Left renal pelvis (tissue), 4 donors: ENCODE measurements around the gene CES1. TPM values are rescaled to one million over a fixed set of nuclear protein-coding genes. Genes with fewer than 3 reads are reported as not detected.
"Not testable (repeated sequence)": the region's sequence is repeated elsewhere in the genome, so short reads cannot be mapped to it uniquely, and the experiment has no call there.

Experiments
- DNase-seq, 4 donors: peaks; one replicate each; pipeline ENCODE4 v3.0.0-alpha.2; 2013; ENCODE audit warnings: low read depth in 4 of 4, low spot score in 3 of 4
- polyA plus RNA-seq, 4 donors: library from polyadenylated mRNA; unstranded; fragments of 120-200 nt; gene quantifications; one replicate each; pipeline ENCODE4 v1.2.1, GENCODE V29; 2013; ENCODE audit not compliant: insufficient read length in 4 of 4

Gene CES1
- 10 to 100 TPM in 1 of 4 donors, 1 to 10 TPM in 3; 2.1 to 35.8 (median 2.4) TPM for polyA plus RNA-seq

DNA sequence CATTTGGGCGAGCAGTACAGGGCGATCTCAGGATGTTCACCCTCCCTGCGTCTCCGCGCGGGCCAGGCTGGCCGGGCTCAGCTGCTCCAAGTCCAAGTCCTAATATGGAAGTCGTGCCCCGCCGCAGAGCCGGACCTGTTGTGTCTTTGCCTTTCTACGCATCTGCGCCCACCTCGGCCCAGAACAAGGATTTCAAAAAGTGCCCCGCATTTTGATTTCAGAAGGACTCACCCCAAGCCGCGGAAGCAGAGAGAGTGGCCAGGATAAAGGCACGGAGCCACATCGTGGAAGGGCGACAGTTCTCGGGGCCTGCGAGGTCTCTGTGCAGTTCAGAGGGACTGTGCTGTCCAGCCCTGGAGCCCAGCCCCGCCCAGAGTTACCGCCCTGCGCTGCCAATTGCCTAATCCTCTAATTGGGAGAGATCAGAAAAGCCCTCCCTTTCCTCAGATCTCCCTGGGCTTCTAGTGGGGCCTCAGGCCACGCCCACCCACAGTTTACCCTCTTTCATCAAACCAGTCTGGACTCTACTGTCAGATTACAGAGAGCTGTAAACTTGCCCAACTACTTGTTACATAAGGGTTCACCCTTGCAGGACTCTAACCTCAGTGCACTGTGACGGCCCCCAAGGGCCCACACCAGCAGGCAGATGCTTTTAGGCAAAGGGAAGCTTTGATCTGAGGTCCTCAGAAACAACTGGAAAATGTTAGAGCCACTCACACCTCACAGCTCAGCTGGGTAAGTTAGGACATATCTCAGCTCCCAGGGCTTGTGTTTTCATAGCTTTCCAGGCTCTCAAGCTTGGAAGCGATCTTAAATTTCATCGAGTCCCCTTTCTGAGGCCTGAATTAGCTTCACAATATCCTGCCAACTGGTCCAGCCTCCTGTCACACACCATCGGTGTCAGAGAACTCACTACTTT lies at the start of gene CES1:
Gene CES1, minus strand, starts transcription at position 324 of the 919 bp plus-strand sequence. Its CDS starts 41 bp downstream, at position 283.
- DNase-seq: peak in 1 of 4 donors; percentile 5

DNA sequence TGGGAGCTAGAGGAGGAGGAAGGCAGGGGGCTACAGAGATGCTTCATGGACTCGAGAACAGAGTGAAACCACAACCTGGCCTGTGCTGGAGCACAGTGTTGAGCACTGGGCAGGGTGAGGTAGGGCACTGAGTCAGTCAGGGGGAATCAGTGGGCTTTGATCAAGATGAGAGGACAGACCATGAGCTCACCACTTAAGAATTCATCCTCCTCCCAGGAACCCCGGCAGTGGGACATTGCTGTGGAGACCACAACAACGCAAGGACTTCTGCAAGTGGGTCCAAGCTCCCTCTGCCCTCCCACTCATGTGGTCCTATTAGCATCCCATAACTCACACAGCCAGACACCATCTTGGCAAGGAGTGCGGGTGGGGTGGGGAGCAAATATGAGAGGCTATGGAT lies 44.0 kb upstream of the CES1 start:
- DNase-seq: no peak

DNA sequence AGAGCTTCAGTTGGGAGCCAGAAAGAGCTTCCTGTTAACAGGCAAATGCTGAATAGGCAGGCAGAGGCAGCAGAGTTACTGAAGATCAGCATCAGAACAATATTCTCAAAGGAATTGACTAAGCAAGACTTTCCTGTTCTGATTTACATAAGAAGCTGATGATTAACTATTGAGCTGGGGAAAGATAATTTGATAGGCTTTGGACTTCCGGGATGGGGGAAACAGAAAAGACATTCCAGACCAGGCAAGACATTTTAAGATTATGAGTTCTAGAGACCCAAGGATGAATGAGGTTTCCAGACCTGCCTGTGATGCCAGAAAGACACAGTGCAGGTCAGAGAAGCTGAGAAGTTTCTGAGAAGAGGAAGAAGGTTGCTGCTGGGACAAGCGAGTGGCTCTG lies 42.4 kb upstream of the CES1 start, which contains the start of gene CES5A:
Gene CES5A, minus strand, starts transcription at position 101 of the 400 bp plus-strand sequence. CDS start 152 bp downstream, outside the sequence.
- no peak for DNase-seq

GRCh38 chr16:55873122-55873521 lies 40.2 kb upstream of the CES1 start:
- no peak for DNase-seq

DNA sequence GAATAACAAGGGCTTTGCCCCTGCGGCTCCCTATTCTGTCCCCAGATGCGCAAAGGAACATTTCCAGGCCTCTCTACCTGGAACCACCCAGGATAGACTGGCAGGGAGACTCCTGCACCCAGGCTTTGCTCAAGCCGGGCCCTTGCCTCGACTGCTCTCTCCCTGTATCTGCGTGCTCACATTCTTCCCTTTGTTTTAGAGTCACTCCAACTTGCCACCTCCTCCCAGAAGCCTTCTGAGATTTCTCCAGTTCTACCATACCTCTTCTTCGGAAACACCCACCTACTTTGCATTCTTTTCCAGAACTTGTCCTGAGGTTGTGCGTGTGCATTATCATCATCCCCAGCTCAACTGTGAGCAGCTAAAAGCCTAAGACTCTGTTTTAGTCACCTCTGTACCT lies 39.2 kb upstream of the CES1 start:
- DNase-seq: no peak

DNA sequence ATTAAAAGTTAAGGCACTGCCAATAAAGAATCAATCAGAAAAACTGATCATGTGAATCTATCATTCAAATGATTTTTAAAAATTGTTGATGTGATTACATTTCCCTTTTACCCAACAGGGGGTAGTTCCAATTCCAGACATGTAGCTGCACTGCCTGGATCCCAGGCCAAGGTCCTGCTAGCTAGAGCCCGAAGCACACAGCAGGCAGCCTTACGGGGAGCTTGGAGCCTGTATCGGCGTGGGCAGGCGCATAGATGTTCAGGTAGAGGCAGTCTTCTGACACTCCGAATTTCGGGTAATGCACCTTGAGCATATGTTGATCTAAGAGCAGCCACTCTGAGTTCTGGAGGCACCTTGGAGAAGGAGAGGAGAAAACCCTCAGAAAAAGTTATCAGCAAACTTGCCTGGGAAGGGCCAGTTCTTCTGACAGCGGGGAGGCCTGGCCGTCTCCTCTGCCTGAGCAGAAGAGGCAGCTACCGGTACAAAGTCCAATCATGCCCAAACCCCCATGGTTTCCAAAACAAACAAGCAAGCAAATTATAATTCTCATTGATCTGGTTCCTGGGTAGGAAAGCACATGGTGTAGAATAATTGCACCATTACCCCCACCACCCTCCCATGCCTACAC lies 38.6 kb upstream of the CES1 start:
- DNase-seq: no peak

GRCh38 chr16:55868980-55869379 lies 36.1 kb upstream of the CES1 start:
- no peak for DNase-seq

GRCh38 chr16:55868137-55868536 lies 35.2 kb upstream of the CES1 start:
- no peak for DNase-seq

- no peak for DNase-seq
Measured at GRCh38 chr16:55861288-55861687, 28.4 kb upstream of the CES1 start.

DNA sequence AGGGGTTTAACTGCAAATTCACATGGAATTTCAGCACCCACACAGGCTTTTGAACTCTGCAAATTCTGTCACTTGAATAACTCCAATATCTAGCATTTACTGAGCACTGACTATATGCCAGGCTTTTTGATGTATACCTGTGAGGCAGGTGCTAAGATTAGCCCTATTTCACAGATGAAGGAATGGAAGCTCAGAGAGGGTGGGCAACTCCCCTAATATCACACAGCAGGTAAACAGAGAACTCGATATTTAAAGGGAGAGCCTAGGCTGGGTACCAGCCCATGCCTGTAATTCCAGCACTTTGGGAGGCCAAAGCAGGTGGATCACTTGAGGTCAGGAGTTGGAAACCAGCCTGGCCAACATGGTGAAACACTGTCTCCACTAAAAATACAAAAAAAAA lies 24.8 kb upstream of the CES1 start:
- DNase-seq: not testable (repeated sequence)

GRCh38 chr16:55856950-55857349 lies 24.1 kb upstream of the CES1 start:
- no peak for DNase-seq

DNA sequence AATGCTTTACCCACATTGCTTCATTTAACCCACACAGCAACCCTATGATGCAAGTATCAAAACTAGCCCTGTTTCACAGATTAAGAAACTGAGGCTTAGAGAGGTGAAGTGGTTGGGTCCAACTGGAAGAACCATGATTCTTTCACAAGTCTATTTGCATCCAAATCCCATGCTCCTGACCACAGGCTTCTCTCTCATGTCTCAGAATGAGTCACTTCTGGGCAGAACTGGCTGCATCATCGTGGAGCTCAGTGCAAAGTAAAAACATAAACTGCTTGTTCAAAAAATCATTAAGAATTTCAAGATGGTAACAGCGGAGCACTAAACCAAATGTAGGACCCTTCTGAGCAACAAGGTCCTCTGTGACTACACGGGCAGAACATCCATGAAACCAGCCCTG lies 20.2 kb upstream of the CES1 start:
- no peak for DNase-seq

DNA sequence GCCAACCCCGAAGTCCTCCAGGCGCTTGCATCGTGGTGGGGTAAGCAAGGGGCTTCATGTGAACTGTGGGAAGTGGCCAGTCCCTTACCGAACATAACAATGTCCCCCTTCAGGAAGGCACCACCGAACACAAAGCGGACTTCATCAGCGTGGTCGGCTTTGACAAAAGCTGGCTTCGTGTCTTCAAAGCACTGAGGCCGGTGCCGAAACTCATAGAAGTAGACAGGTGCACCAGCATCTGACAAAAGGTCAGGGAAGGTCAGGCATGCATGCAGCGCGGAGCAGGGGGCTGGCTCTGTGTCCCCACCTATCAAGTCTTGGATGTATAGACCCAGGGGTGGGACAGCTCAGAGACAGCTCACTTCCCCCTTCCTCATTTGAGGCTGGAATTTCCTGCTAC lies 16.6 kb upstream of the CES1 start:
- DNase-seq: no peak

DNA sequence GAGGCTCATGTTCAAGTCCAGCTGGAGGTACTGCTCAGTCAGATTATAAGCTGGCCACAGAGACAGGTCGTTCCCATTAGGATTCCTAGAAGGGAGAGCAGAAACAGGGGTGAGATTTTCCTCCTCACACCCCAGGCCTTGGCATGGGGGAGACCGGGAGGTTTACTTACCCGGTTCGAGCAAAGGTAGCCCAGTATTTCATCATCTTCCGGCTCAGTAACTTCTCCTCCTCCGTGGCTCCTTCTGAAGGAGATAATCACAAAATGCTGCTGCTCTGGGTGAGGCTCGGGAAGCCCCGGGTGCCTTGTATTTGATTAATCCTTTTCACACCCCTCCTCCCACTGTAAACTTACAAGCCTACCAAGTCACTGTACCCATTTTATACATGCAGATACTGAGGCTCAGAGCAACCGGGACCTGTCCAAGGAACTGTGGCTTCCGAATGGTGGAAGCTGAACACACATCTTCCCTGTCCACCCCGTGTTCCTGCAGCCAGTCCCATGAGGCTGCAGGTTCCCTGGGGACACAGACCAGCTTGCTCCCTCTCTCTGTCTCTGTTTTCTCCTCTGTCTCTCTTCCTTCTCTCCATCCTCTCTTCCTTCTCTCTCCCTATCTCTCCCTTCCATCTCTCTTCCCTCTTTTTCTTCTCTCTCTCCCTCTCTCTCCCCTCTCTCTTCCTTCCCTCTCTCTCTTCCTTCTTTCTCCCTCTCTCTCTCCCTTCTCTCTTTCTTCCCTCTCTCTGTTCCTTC lies 13.9 kb upstream of the CES1 start:
- DNase-seq: no peak

DNA sequence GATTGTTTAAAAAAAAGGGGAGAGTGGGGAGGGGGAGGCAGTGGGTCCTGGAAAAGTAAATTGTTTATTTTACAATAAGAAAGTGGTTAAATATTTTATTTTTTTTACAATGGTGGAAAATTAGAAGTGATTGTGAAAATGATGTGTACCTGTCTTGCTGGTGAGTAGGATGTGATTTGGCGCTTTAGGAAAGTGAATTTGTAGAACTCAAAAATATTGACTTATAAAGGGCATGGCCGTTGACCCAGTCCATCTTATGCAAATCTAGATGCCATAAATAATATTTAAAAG lies 10.2 kb upstream of the CES1 start:
- no peak for DNase-seq

GRCh38 chr16:55842369-55843104 lies 9.6 kb upstream of the CES1 start:
- peak in 3 of 4 donors; percentile 5 to 35 (median 28) for DNase-seq

DNA sequence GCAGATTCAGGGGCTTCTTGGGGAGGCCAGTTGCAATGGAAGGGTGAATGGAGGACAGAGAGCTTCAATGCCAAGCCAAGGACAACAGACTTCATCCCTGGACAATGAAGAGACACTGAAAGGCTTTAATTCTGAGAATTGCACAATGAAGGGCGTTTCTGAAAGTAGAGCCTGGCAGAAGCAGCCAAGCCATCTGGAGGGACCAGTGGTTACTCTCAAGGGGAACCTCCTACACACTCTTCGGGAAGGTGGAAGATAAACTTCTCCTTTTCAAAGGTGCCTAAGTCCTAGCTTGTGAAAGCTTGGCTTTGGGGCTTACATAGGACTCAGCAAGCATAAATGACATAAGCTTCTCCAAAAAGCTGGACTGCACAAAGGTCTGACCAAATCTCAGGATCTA lies 6.2 kb upstream of the CES1 start:
- DNase-seq: no peak

DNA sequence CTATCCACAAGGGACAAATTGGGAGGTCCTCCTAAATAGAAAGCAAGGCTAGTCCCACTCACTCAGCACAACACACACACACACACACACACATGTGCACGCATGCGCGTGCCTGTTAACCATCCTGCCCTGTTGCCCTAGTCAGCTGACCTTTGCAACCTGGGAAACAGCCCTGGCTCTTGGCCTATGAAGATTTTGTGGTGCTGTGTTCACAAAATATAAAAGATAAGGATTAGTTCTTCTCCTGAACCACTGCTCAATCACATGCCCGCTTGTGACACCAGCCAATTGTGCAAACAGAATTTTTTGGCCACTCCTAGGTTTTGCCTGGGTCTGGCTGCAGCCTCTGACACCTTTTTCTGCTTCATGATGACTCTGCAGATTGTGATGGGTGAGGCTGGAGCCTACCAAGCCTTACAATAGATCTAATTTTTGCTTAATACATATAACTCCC lies 3.3 kb upstream of the CES1 start:
- DNase-seq: no peak

DNA sequence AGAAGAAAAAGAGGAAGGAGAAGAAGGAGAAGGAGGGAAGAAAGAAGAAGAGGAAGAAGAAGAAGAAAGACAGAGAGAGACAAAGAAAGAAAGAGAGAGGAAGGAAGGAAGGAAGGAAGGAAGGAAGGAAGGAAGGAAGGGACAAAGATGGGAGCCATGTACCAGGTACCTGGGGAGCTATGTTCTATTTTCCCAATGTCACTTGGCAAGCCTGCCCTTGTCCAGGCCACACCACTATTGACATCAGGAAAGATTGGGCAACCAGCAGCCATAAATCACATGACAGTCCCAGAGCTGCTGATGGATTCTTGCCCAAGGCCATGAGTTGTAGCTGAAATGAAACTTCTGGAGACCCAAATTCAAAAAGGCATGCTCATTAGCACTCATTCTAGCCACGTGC lies 2.7 kb upstream of the CES1 start:
- DNase-seq: no peak

GRCh38 chr16:55835173-55835572 lies 2.3 kb upstream of the CES1 start:
- not testable (repeated sequence) for DNase-seq

GRCh38 chr16:55834049-55834448 lies 1.2 kb upstream of the CES1 start:
- no peak for DNase-seq
